ENCODE results near the gene NFKB2.

Gene NFKB2

GRCh38 chr10:102395400-102396316 lies at the start of gene NFKB2:
Gene NFKB2 (plus strand): TSS chr10:102395705. CDS start chr10:102395960, 255 bp downstream.
- TF ChIP-seq CTCF (IDR thresholded peaks at IDR 0.05; ENCODE audit: low read depth, low read length), result no peak
- H3K4me3 ChIP-seq (ENCODE audit: low read depth, low read length), result peak within 1 kb of the TSS; percentile 84

GRCh38 chr10:102347236-102347828 lies 48.2 kb upstream of the NFKB2 start:
- H3K4me3 ChIP-seq (ENCODE audit: low read depth, low read length), result no peak overlapping the region
- TF ChIP-seq CTCF (IDR thresholded peaks at IDR 0.05; ENCODE audit: low read depth, low read length), result peak; percentile 58

DNA sequence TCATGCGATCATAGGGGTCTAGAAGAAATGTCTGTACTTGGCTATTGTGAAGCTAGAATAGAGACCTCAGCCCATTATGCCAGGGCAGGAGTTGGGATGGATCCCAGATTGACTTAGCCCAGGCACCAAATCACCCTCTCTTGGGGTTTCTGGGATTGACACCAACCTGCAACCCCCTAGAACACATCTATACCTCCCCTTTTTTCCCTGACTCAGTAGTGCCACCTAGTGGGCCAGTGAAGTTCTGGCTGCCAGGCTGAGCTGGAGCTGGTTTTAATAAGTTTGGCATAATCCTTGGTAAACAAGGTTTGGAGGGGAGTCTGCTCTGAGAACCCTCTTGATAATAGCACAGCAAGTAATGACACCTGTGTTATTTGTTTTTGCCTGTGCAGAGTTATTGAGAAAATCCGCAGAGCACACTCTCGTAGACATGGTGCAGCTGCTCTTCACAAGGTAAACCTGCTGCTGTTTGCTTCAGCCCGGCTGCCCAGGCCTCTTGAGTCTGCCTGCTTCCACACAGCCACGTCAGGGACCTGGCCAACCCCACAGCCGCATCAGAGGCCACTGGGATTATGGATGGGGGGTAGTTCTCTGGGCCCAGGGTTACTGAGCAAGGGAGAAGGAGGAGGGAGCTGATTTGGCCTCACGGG lies 43.3 kb upstream of the NFKB2 start:
- H3K4me3 ChIP-seq (ENCODE audit: low read depth, low read length), result no peak overlapping the region
- TF ChIP-seq CTCF (IDR thresholded peaks at IDR 0.05; ENCODE audit: low read depth, low read length), result peak; percentile 83

DNA sequence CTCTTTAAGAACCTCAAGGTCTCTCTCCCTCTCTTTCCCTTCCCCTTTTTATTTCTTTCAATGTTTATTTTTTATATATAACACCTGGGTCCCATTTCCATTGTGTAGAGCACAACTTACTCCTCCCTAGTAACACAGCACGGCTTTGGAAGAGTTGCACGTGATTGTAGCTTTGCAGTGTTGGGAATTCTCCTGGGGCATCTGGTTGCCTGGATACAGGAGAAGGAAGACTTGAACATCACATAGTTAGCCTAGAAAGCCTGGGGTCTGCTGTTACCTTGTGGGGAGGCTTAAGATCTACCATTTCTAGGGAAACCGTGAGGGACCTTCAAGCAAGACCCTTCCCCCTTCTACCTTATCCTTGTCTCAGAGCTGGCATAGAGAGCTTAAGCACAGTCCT lies 41.1 kb upstream of the NFKB2 start:
- no peak overlapping the region for H3K4me3 ChIP-seq (ENCODE audit: low read depth, low read length)
- TF ChIP-seq CTCF (IDR thresholded peaks at IDR 0.05; ENCODE audit: low read depth, low read length), result no peak

GRCh38 chr10:102358712-102359382 lies 36.7 kb upstream of the NFKB2 start:
- H3K4me3 ChIP-seq (ENCODE audit: low read depth, low read length), result no peak overlapping the region
- TF ChIP-seq CTCF (IDR thresholded peaks at IDR 0.05; ENCODE audit: low read depth, low read length), result no peak

DNA sequence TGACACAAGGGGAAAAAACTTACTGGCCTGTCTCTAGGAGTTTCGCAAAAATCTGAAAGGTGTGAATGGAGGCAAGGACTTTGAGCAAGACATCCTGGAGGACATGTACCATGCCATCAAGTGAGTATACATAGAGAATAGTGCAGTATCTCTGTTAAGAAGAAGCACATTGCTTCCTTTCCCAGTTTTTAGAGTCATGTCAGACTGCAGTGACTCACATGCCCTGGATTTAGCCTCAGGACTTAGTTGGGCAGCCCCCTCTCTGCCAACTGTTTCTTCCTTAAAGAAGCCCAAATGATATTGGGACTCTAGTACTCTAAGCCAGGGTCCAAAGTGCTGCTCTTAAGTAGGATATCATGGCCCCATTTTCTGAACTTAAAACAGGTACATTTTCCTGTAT lies 28.1 kb upstream of the NFKB2 start:
- no peak for TF ChIP-seq CTCF (IDR thresholded peaks at IDR 0.05; ENCODE audit: low read depth, low read length)
- H3K4me3 ChIP-seq (ENCODE audit: low read depth, low read length), result no peak overlapping the region

Data from WI38 (cell line).